ENCODE results near the gene DNMT3A. TPM values are rescaled to one million over a fixed set of nuclear protein-coding genes. Genes with fewer than 3 reads are reported as not detected.

The DNMT3A gene
- total and polyA plus RNA-seq, 2 of the 8 experiments (the other 6 are each of a cell fraction or from before 2014, with no cell fraction given) = 33.6 to 178 TPM

DNA sequence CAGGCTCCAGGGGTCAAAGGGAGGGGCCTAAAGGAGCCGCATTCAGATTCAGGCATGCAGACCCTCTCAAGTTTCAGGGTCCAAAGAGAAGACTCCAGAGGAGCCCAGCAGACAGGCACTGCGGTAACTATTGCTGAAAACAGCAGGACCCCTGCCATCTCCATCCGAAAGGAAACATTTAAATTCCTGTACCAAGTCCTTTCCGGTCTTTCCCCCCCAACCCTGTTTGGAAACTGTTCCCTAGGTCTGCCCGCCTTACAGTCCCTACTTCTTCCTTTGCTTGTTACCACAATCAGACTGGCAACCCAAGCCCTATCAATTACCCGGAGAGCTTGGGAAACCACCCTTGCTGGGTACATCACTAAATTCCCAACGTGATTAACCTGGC, 82.0 kb downstream of the DNMT3A start (continued):
- TF ChIP-seq, protein P1, sequence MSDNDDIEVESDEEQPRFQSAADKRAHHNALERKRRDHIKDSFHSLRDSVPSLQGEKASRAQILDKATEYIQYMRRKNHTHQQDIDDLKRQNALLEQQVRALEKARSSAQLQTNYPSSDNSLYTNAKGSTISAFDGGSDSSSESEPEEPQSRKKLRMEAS (IDR thresholded peaks at IDR 0.05) = no peak
- TF ChIP-seq HDAC2 (IDR thresholded peaks at IDR 0.05; ENCODE audit: borderline replicate concordance in 1 of 2, low read depth in 2 of 2, low read length in 2 of 2) (peak in 1 of 2 experiments; percentile 60; a peak in 1 of 4 replicates), TAF7 (optimal IDR thresholded peaks at IDR 0.05; ENCODE audit: borderline replicate concordance, low read depth, low read length) (no peak), SIN3A (conservative IDR thresholded peaks at IDR 0.05 in 1 of 2, IDR thresholded peaks at IDR 0.05 in 1 of 2; ENCODE audit: low read depth in 1 of 2, low read length in 2 of 2) (no peak; a peak in 1 of 4 replicates), SIX5 (IDR thresholded peaks at IDR 0.05; ENCODE audit: low read depth, low read length) (no peak), NRF1 (IDR thresholded peaks at IDR 0.05; ENCODE audit: low read depth, low read length) (no peak), POU5F1 (IDR thresholded peaks at IDR 0.05; ENCODE audit: low read depth, low read length) (no peak), BRCA1 (IDR thresholded peaks at IDR 0.05; ENCODE audit: low read depth, low read length) (no peak), JUN (IDR thresholded peaks at IDR 0.05; ENCODE audit: low read depth, low read length) (no peak), SIRT6 (IDR thresholded peaks at IDR 0.05; ENCODE audit: low read length) (no peak), BCL11A (IDR thresholded peaks at IDR 0.05; ENCODE audit: low read depth in 2 of 2, low read length in 2 of 2) (no peak), TEAD4 (IDR thresholded peaks at IDR 0.05; ENCODE audit: low read depth, low read length) (peak; percentile 83), HDAC6 (IDR thresholded peaks at IDR 0.05; ENCODE audit: low read depth, low read length) (no peak), RXRA (IDR thresholded peaks at IDR 0.05; ENCODE audit: insufficient read depth, low read depth, low read length) (0 out of 2 replicates have a peak, but pooled peaks have one; percentile 21), NANOG (IDR thresholded peaks at IDR 0.05; ENCODE audit: insufficient read depth, low read depth, low read length, poor library complexity, severe bottlenecking) (peak; percentile 85), EGR1 (IDR thresholded peaks at IDR 0.05; ENCODE audit: borderline replicate concordance, low read depth, low read length) (no peak; the same call in 1 of the 2 replicates), SUZ12 (IDR thresholded peaks at IDR 0.05; ENCODE audit: low read length) (no peak), SP1 (IDR thresholded peaks at IDR 0.05; ENCODE audit: low read depth, low read length) (peak; percentile 92), BACH1 (IDR thresholded peaks at IDR 0.05; ENCODE audit: low read length) (no peak), RFX5 (IDR thresholded peaks at IDR 0.05; ENCODE audit: borderline replicate concordance, low read depth, low read length) (no peak), SP4 (IDR thresholded peaks at IDR 0.05; ENCODE audit: low read length) (no peak)
- TF ChIP-seq, protein P2, sequence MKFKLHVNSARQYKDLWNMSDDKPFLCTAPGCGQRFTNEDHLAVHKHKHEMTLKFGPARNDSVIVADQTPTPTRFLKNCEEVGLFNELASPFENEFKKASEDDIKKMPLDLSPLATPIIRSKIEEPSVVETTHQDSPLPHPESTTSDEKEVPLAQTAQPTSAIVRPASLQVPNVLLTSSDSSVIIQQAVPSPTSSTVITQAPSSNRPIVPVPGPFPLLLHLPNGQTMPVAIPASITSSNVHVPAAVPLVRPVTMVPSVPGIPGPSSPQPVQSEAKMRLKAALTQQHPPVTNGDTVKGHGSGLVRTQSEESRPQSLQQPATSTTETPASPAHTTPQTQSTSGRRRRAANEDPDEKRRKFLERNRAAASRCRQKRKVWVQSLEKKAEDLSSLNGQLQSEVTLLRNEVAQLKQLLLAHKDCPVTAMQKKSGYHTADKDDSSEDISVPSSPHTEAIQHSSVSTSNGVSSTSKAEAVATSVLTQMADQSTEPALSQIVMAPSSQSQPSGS (IDR thresholded peaks at IDR 0.05; ENCODE audit: low read length) = peak; percentile 51; the same call in 1 of the 2 replicates
- TF ChIP-seq, protein P3, sequence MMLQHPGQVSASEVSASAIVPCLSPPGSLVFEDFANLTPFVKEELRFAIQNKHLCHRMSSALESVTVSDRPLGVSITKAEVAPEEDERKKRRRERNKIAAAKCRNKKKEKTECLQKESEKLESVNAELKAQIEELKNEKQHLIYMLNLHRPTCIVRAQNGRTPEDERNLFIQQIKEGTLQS (IDR thresholded peaks at IDR 0.05; ENCODE audit: insufficient read depth, low read depth, low read length) = no peak
